Activated naive CD4-positive, alpha-beta T cell treated with anti-CD3 and anti-CD28 coated beads for 36 hours (primary cell): ENCODE results near the gene MUC5B. TPM values are rescaled to one million over a fixed set of nuclear protein-coding genes. Genes with fewer than 3 reads are reported as not detected.

Experiments
- CTCF ChIA-PET: fragments of 350-600 bp; sonication (Branson Sonifier 250); formaldehyde crosslinking; loops from one replicate; lab custom pipeline; 2021; ENCODE audit warnings: antibody characterized with exemption; lab: Charles Lee
- DNase-seq: peaks from one replicate; pipeline ENCODE4 v3.0.0-alpha.2; 2020
- H3K27ac Mint-ChIP-seq: one replicate; pipeline ENCODE4 v1.8.0; 2021; ENCODE audit warnings: mild to moderate bottlenecking, mixed read lengths
- H3K27me3 Mint-ChIP-seq: one replicate; pipeline ENCODE4 v1.8.0; 2021; ENCODE audit warnings: low read depth, mixed read lengths
- H3K36me3 Mint-ChIP-seq: one replicate; pipeline ENCODE4 v1.8.0; 2021; ENCODE audit warnings: low read depth, mixed read lengths
- H3K4me1 Mint-ChIP-seq: one replicate; pipeline ENCODE4 v1.8.0; 2021; ENCODE audit warnings: low read depth, mixed read lengths
- H3K4me3 Mint-ChIP-seq: one replicate; pipeline ENCODE4 v1.8.0; 2021; ENCODE audit warnings: mild to moderate bottlenecking, moderate library complexity, mixed read lengths
- H3K9me3 Mint-ChIP-seq: one replicate; pipeline ENCODE4 v1.8.0; 2021; ENCODE audit warnings: mixed read lengths
- intact Hi-C: fragments of 100-400 bp; cut with micrococcal nuclease; formaldehyde crosslinking; loops from one replicate; pipeline ENCODE4 v1.15.1; 2023
- total RNA-seq, 2 experiments: library from RNA; stranded (reverse); gene quantifications; one replicate each; pipeline ENCODE4 v1.2.3, GENCODE V29; 2021

MUC5B gene
- total RNA-seq, 2 experiments from 2014 or later: not detected

- Mint-ChIP-seq H3K4me3 (no peak overlapping the region), H3K4me1 (no peaks in the 10 kb centered on the region), H3K27me3 (no peaks in the 10 kb centered on the region), H3K27ac (no peak overlapping the region), H3K9me3 (no peaks in the 10 kb centered on the region), H3K36me3 (no peaks in the 10 kb centered on the region)
- CTCF ChIA-PET: no interaction called here
- intact Hi-C loops: no loop called here
- DNase-seq: no peak
These were observed 6.7 kb downstream of the MUC5B start for GRCh38 chr11:1229471-1230120.

GRCh38 chr11:1230121-1230455 lies 7.2 kb downstream of the MUC5B start:
- no peak overlapping the region for H3K27ac Mint-ChIP-seq
- no peak overlapping the region for H3K4me3 Mint-ChIP-seq
- CTCF ChIA-PET: no interaction called here
- intact Hi-C loops: no loop called here
- no peak for DNase-seq
- no peaks in the 10 kb centered on the region for H3K36me3 Mint-ChIP-seq
- H3K9me3 Mint-ChIP-seq: no peaks in the 10 kb centered on the region
- H3K27me3 Mint-ChIP-seq: no peaks in the 10 kb centered on the region
- no peaks in the 10 kb centered on the region for H3K4me1 Mint-ChIP-seq

- Mint-ChIP-seq H3K27ac (no peak overlapping the region), H3K9me3 (no peaks in the 10 kb centered on the region), H3K27me3 (no peaks in the 10 kb centered on the region), H3K36me3 (no peaks in the 10 kb centered on the region), H3K4me1 (no peaks in the 10 kb centered on the region), H3K4me3 (no peak overlapping the region)
- CTCF ChIA-PET: no interaction called here
- intact Hi-C loops: no loop called here
- no peak for DNase-seq
These were observed 7.9 kb downstream of the MUC5B start for GRCh38 chr11:1230456-1231395.

GRCh38 chr11:1231396-1232020 lies 8.6 kb downstream of the MUC5B start:
- Mint-ChIP-seq H3K9me3 (no peaks in the 10 kb centered on the region), H3K27ac (no peak overlapping the region), H3K4me1 (no peaks in the 10 kb centered on the region), H3K4me3 (no peak overlapping the region), H3K27me3 (no peaks in the 10 kb centered on the region), H3K36me3 (no peaks in the 10 kb centered on the region)
- intact Hi-C loops: no loop called here
- no peak for DNase-seq
- CTCF ChIA-PET: no interaction called here

GRCh38 chr11:1232021-1232882 lies 9.4 kb downstream of the MUC5B start:
- intact Hi-C loops: no loop called here
- Mint-ChIP-seq H3K9me3 (no peaks in the 10 kb centered on the region), H3K27ac (no peak overlapping the region), H3K4me1 (no peaks in the 10 kb centered on the region), H3K4me3 (no peak overlapping the region), H3K27me3 (no peaks in the 10 kb centered on the region), H3K36me3 (no peaks in the 10 kb centered on the region)
- no peak for DNase-seq
- CTCF ChIA-PET: no interaction called here

- no peaks in the 10 kb centered on the region for H3K4me1 Mint-ChIP-seq
- H3K27ac Mint-ChIP-seq: no peak overlapping the region
- H3K4me3 Mint-ChIP-seq: no peak overlapping the region
- DNase-seq: no peak
- H3K36me3 Mint-ChIP-seq: no peaks in the 10 kb centered on the region
- no peaks in the 10 kb centered on the region for H3K9me3 Mint-ChIP-seq
- CTCF ChIA-PET: interaction anchor here (0.6 kb wide), 1 partner anchor 303 kb away, joined by 10 read pairs; no protein-coding TSS in a partner anchor
- H3K27me3 Mint-ChIP-seq: no peaks in the 10 kb centered on the region
- intact Hi-C loops: no loop called here
These were observed 10.0 kb downstream of the MUC5B start for GRCh38 chr11:1232883-1233321.

GRCh38 chr11:1233351-1234053 lies 10.6 kb downstream of the MUC5B start:
- no peaks in the 10 kb centered on the region for H3K4me1 Mint-ChIP-seq

GRCh38 chr11:1234054-1234720 lies 11.3 kb downstream of the MUC5B start:
- Mint-ChIP-seq H3K27me3 (no peaks in the 10 kb centered on the region), H3K36me3 (no peaks in the 10 kb centered on the region), H3K9me3 (no peaks in the 10 kb centered on the region), H3K4me1 (no peaks in the 10 kb centered on the region), H3K27ac (no peak overlapping the region), H3K4me3 (no peak overlapping the region)
- no peak for DNase-seq
- CTCF ChIA-PET: no interaction called here
- intact Hi-C loops: no loop called here

More at GRCh38 chr11:1233351-1234053, 10.6 kb downstream of the MUC5B start:
- DNase-seq: no peak
- intact Hi-C loops: no loop called here
- CTCF ChIA-PET: interaction anchor here (0.6 kb wide), 1 partner anchor 303 kb away, joined by 10 read pairs; no protein-coding TSS in a partner anchor
- Mint-ChIP-seq H3K27me3 (no peaks in the 10 kb centered on the region), H3K36me3 (no peaks in the 10 kb centered on the region), H3K27ac (no peak overlapping the region), H3K4me3 (no peak overlapping the region), H3K9me3 (no peaks in the 10 kb centered on the region)

- no peak for DNase-seq
- H3K4me3 Mint-ChIP-seq: no peak overlapping the region
- intact Hi-C loops: no loop called here
These were observed 12.0 kb downstream of the MUC5B start for GRCh38 chr11:1234771-1235305.

GRCh38 chr11:1235306-1235900 lies 12.5 kb downstream of the MUC5B start:
- no peaks in the 10 kb centered on the region for H3K27me3 Mint-ChIP-seq
- no peak overlapping the region for H3K27ac Mint-ChIP-seq
- H3K9me3 Mint-ChIP-seq: no peaks in the 10 kb centered on the region
- H3K4me3 Mint-ChIP-seq: no peak overlapping the region
- intact Hi-C loops: no loop called here
- no peaks in the 10 kb centered on the region for H3K36me3 Mint-ChIP-seq
- CTCF ChIA-PET: no interaction called here
- H3K4me1 Mint-ChIP-seq: no peaks in the 10 kb centered on the region
- DNase-seq: no peak

More at GRCh38 chr11:1234771-1235305, 12.0 kb downstream of the MUC5B start:
- H3K4me1 Mint-ChIP-seq: no peaks in the 10 kb centered on the region
- H3K36me3 Mint-ChIP-seq: no peaks in the 10 kb centered on the region
- CTCF ChIA-PET: no interaction called here
- H3K27me3 Mint-ChIP-seq: no peaks in the 10 kb centered on the region
- H3K27ac Mint-ChIP-seq: no peak overlapping the region
- no peaks in the 10 kb centered on the region for H3K9me3 Mint-ChIP-seq

GRCh38 chr11:1235901-1236315 lies 13.0 kb downstream of the MUC5B start:
- Mint-ChIP-seq H3K4me3 (no peak overlapping the region), H3K9me3 (no peaks in the 10 kb centered on the region), H3K4me1 (no peaks in the 10 kb centered on the region), H3K27me3 (no peaks in the 10 kb centered on the region), H3K36me3 (no peaks in the 10 kb centered on the region), H3K27ac (no peak overlapping the region)
- DNase-seq: no peak
- CTCF ChIA-PET: no interaction called here
- intact Hi-C loops: no loop called here
